HepG2 (cell line): ENCODE data around the gene TEK. TPM values are rescaled to one million over a fixed set of nuclear protein-coding genes. Genes with fewer than 3 reads are reported as not detected.

Experiments
- ATAC-seq: fragments of 200-7000 bp; cut with Tn5 transposase; 3 replicates; pipeline ENCODE4 v1.9.1; 2020; ENCODE audit warnings: mild to moderate bottlenecking, moderate library complexity
- BruUV-seq: library from RNA; stranded (reverse); fragments of 400-500 nt; replicated peaks from 2 replicates; lab custom pipeline; 2021; lab: Mats Ljungman, UMichigan
- CTCF ChIA-PET: fragments of 300-600 bp; formaldehyde crosslinking; extraction: SDS; loops from one replicate; lab custom pipeline; 2021; ENCODE audit warnings: low total read pairs, inconsistent platforms, low intra/inter-chr PET ratio; lab: Yijun Ruan, JAX
- POLR2A ChIA-PET: fragments of 350-600 bp; sonication (Branson Sonifier 250); formaldehyde crosslinking; loops from one replicate; lab custom pipeline; 2020; ENCODE audit warnings: antibody characterized with exemption, inconsistent platforms; lab: Yijun Ruan, JAX
- DNase-seq: peaks from one replicate; pipeline ENCODE4 v3.0.0-alpha.2; 2015; ENCODE audit warnings: low spot score
- FAIRE-seq: peaks from 3 replicates; lab custom pipeline; 2011; peaks lifted over from hg19 to GRCh38; lab: Jason Lieb, UNC
- H2AFZ ChIP-seq: one replicate; pipeline ENCODE4 v1.6.1; 2011; ENCODE audit warnings: low read length, inconsistent platforms
- H3K27ac ChIP-seq: fragments of 300-600 bp; 3 replicates; pipeline ENCODE4 v1.8.0; 2011; ENCODE audit warnings: mixed run types, mild to moderate bottlenecking, mixed read lengths, low read length, inconsistent platforms; ENCODE audit not compliant: insufficient read depth; ENCODE audit errors: extremely low read length
- H3K27me3 ChIP-seq, 2 experiments: fragments of 200-600 bp in 1 of 2; 2 replicates in 1 of 2; 3 replicates in 1 of 2; pipeline versions ENCODE4 v1.6.0 to v1.8.0; 2011; ENCODE audit warnings: low read length in 2 of 2, mild to moderate bottlenecking in 2 of 2, moderate library complexity in 2 of 2, inconsistent platforms in 1 of 2; ENCODE audit not compliant: insufficient read depth in 2 of 2, control insufficient read depth in 1 of 2
- H3K36me3 ChIP-seq, 2 experiments: fragments of 200-600 bp in 1 of 2; replicated peaks in 1 of 2; 2 replicates in 1 of 2; 3 replicates in 1 of 2; pipeline versions ENCODE4 v1.5.1 to v1.8.0; 2011; ENCODE audit warnings: low read length in 2 of 2, inconsistent platforms in 1 of 2; ENCODE audit not compliant: insufficient read depth in 2 of 2, control insufficient read depth in 1 of 2
- H3K4me1 ChIP-seq: 2 replicates; pipeline ENCODE4 v1.5.1; 2012; ENCODE audit warnings: low read length, inconsistent platforms; ENCODE audit not compliant: insufficient read depth
- H3K4me2 ChIP-seq: 2 replicates; pipeline ENCODE4 v1.6.0; 2011; ENCODE audit warnings: low read depth, low read length, inconsistent platforms
- H3K4me3 ChIP-seq, 3 experiments: fragments of 200-600 bp in 1 of 3; sonication (generic), shearing (Covaris generic) in 1 of 3; replicated peaks in 1 of 3; 2 replicates each; pipeline ENCODE4 v1.5.1; 2011 to 2016; ENCODE audit warnings: low read length in 3 of 3, inconsistent platforms in 2 of 3, low read depth in 2 of 3, mild to moderate bottlenecking in 2 of 3, control low read depth in 1 of 3, mixed read lengths in 1 of 3; ENCODE audit not compliant: insufficient read depth in 1 of 3
- H3K79me2 ChIP-seq: one replicate; pipeline ENCODE4 v1.6.1; 2011; ENCODE audit warnings: low read length, inconsistent platforms; ENCODE audit not compliant: insufficient read depth
- H3K9ac ChIP-seq: 2 replicates; pipeline ENCODE4 v1.6.0; 2011; ENCODE audit warnings: mild to moderate bottlenecking, low read depth, low read length, inconsistent platforms; ENCODE audit not compliant: insufficient read depth
- H3K9me3 ChIP-seq: 2 replicates; pipeline ENCODE4 v1.5.1; 2012; ENCODE audit warnings: mild to moderate bottlenecking, low read length
- H4K20me1 ChIP-seq: 2 replicates; pipeline ENCODE4 v1.6.0; 2011; ENCODE audit warnings: inconsistent platforms, mild to moderate bottlenecking, low read length, moderate library complexity; ENCODE audit not compliant: insufficient read depth
- BHLHE40 ChIP-seq: IDR thresholded peaks from 2 replicates; pipeline ENCODE4 v1.6.1; 2011; ENCODE audit warnings: low read length, improper control_type of control experiment
- CBX2 ChIP-seq, 2 experiments: fragments of 200-600 bp in 1 of 2; sonication (generic); formaldehyde crosslinking in 1 of 2; IDR thresholded peaks; 2 replicates each; pipeline versions ENCODE4 v1.7.0 to v1.8.1; 2018 to 2022; ENCODE audit warnings: low read depth in 2 of 2, low read length in 1 of 2, mild to moderate bottlenecking in 1 of 2, missing genetic modification reagents in 1 of 2
- HMG20B ChIP-seq: conservative IDR thresholded peaks from 2 replicates; pipeline ENCODE4 v1.6.1; 2016; ENCODE audit warnings: missing genetic modification reagents, missing compliant biosample characterization
- KMT2A ChIP-seq: sonication (generic); formaldehyde crosslinking; IDR thresholded peaks from 2 replicates; pipeline ENCODE4 v1.4.0; 2020; ENCODE audit warnings: missing genetic modification reagents
- RNF2 ChIP-seq: fragments of 450-650 bp; conservative IDR thresholded peaks from 2 replicates; pipeline ENCODE4 v1.6.1; 2016; ENCODE audit warnings: low read depth
- ZBTB1 ChIP-seq: sonication (generic); formaldehyde crosslinking; IDR thresholded peaks from 2 replicates; pipeline ENCODE4 v1.4.0; 2020; ENCODE audit warnings: missing genetic modification reagents, borderline replicate concordance
- ZNF430 ChIP-seq: sonication (generic); formaldehyde crosslinking; IDR thresholded peaks from 2 replicates; pipeline ENCODE4 v1.9.0; 2021; ENCODE audit warnings: mild to moderate bottlenecking, missing genetic modification reagents
- ZNF501 ChIP-seq: sonication (generic); formaldehyde crosslinking; IDR thresholded peaks from 2 replicates; pipeline ENCODE4 v1.5.1; 2020; ENCODE audit warnings: mild to moderate bottlenecking, moderate library complexity, missing genetic modification reagents
- WGBS: methylation state at CpG from one replicate; pipeline ENCODE4 v1.1.6; 2017; ENCODE audit warnings: low lambda C conversion rate; 5-methylcytosine and 5-hydroxymethylcytosine counted together
- in situ Hi-C: cut with HindIII; loops from 2 replicates; pipeline ENCODE4 v1.10.0; 2017; ENCODE audit warnings: low pct_unique_long_range_greater_than_20kb; ENCODE audit not compliant: extremely low pct_ligation_motif_present
- intact Hi-C: fragments of 100-400 bp; cut with micrococcal nuclease; formaldehyde crosslinking; loops from one replicate; pipeline ENCODE4 v1.10.0; 2022; ENCODE audit not compliant: unreplicated experiment
- polyA plus RNA-seq, 8 experiments: library from polyadenylated mRNA; depleted of rRNA in 3 of 8; stranded (reverse) in 7 of 8; unstranded in 1 of 8; fragments of >200 nt; fragmentation: Illumina TruSeq in 4 of 8; extraction: Trizol in 4 of 8; gene quantifications; 2 replicates each; pipeline versions ENCODE4 v1.2.1 to v1.2.3, GENCODE V29; 2011 to 2016; ENCODE audit warnings: low read depth in 4 of 8, missing spikeins in 1 of 8, mixed read lengths in 1 of 8; ENCODE audit not compliant: insufficient read depth in 1 of 8
- total RNA-seq, 5 experiments: library from RNA; depleted of rRNA; stranded (reverse); fragments of >200 nt; fragmentation: Illumina TruSeq; extraction: Trizol; gene quantifications; 2 replicates each; pipeline ENCODE4 v1.2.3, GENCODE V29; 2016; ENCODE audit warnings: low read depth in 1 of 5
- TF ChIP-seq, protein P1 (sequence below): sonication (generic); formaldehyde crosslinking; IDR thresholded peaks from 2 replicates; pipeline ENCODE4 v1.9.0; 2021; ENCODE audit warnings: missing genetic modification reagents, borderline replicate concordance
- TF ChIP-seq, protein P2 (sequence below): sonication (generic); formaldehyde crosslinking; IDR thresholded peaks from 2 replicates; pipeline ENCODE4 v1.4.0; 2020; ENCODE audit warnings: missing genetic modification reagents, mild to moderate bottlenecking, borderline replicate concordance
- TF ChIP-seq, protein P3 (sequence below): IDR thresholded peaks from 2 replicates; pipeline ENCODE4 v1.6.1; 2016; ENCODE audit warnings: missing compliant biosample characterization, missing genetic modification reagents, borderline replicate concordance
- TF ChIP-seq, protein P4 (sequence below): sonication (generic); formaldehyde crosslinking; conservative IDR thresholded peaks from 2 replicates; pipeline ENCODE4 v1.4.0; 2020; ENCODE audit warnings: missing genetic modification reagents
- TF ChIP-seq, protein P5 (sequence below): sonication (generic); formaldehyde crosslinking; IDR thresholded peaks from 2 replicates; pipeline ENCODE4 v1.9.0; 2021; ENCODE audit warnings: missing genetic modification reagents, mild to moderate bottlenecking, borderline replicate concordance
- TF ChIP-seq, protein P6 (sequence below): sonication (generic); formaldehyde crosslinking; IDR thresholded peaks from 2 replicates; pipeline ENCODE4 v1.8.1; 2022; ENCODE audit warnings: low read depth, mild to moderate bottlenecking, missing genetic modification reagents

TEK gene
- total and polyA plus RNA-seq, 2 of the 13 experiments (the other 11 are each of a cell fraction or from before 2014, with no cell fraction given), result not detected

DNA sequence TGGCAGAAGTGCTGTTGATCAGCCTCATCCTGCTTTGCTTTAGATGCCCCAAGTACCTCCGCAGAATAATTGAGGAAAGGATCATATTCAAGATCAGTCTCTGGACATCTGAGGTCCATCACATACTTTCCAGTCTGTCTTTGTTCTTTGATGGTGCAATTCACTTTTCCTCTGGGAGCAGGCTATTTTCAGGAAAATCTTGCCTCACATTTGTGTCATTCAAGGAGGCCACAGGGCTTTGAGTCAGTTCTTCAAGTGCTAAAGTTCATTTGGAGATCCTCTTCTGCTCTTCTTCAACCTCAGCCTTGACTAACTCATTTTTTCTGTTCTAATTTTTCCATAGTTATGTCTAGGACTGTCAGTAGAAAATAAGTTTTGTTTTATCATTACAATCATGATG is 169.3 kb downstream of the TEK start:
- peaks cover 5% of the 10 kb centered on the region; the same call in 1 of the 2 replicates for H3K4me1 ChIP-seq
- no peaks in the 10 kb centered on the region for H3K9me3 ChIP-seq
- no peak overlapping the region for H2AFZ ChIP-seq
- H3K27ac ChIP-seq, result no peak overlapping the region
- H3K4me3 ChIP-seq, result no peak overlapping the region
- CTCF ChIA-PET, result no interaction called here
- H3K27me3 ChIP-seq, result peaks cover 1 to 21% of the 10 kb centered on the region in 2 experiments; a peak in 2 of 5 replicates
- no peaks in the 10 kb centered on the region for H3K79me2 ChIP-seq
- POLR2A ChIA-PET, result no interaction called here
- BruUV-seq, result no TSS peak
- no peak for FAIRE-seq
- intact Hi-C loops (loop anchor here (5.0 kb wide), 1 partner anchor 386 kb away; the partner anchor contains the start of gene CAAP1), in situ Hi-C loops (loop anchor here (5.0 kb wide), 1 partner anchor 246 kb away; no protein-coding TSS in a partner anchor)
- no peaks in the 10 kb centered on the region for H4K20me1 ChIP-seq
- WGBS, result 0% methylated on average over 1 of the region's 1 CpG
- DNase-seq, result no peak
- ATAC-seq, result no peak
- no peak overlapping the region for H3K4me2 ChIP-seq
- no peaks in the 10 kb centered on the region for H3K36me3 ChIP-seq
- H3K9ac ChIP-seq, result no peak overlapping the region
- TF ChIP-seq, protein P1, sequence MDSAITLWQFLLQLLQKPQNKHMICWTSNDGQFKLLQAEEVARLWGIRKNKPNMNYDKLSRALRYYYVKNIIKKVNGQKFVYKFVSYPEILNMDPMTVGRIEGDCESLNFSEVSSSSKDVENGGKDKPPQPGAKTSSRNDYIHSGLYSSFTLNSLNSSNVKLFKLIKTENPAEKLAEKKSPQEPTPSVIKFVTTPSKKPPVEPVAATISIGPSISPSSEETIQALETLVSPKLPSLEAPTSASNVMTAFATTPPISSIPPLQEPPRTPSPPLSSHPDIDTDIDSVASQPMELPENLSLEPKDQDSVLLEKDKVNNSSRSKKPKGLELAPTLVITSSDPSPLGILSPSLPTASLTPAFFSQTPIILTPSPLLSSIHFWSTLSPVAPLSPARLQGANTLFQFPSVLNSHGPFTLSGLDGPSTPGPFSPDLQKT (CRISPR knock-in tag), result no peak
- TF ChIP-seq, protein P2, sequence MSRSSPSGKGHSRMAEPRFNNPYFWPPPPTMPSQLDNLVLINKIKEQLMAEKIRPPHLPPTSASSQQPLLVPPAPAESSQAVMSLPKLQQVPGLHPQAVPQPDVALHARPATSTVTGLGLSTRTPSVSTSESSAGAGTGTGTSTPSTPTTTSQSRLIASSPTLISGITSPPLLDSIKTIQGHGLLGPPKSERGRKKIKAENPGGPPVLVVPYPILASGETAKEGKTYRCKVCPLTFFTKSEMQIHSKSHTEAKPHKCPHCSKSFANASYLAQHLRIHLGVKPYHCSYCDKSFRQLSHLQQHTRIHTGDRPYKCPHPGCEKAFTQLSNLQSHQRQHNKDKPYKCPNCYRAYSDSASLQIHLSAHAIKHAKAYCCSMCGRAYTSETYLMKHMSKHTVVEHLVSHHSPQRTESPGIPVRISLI (CRISPR knock-in tag), result no peak
- TF ChIP-seq KMT2A (CRISPR knock-in tag) (no peak), RNF2 (no peak), ZNF501 (CRISPR knock-in tag) (no peak), BHLHE40 (no peak), HMG20B (CRISPR knock-in tag) (no peak), ZBTB1 (CRISPR knock-in tag) (no peak), CBX2 (IDR thresholded peaks at IDR 0.05; ENCODE audit: low read depth, low read length) (no peak), CBX2 (CRISPR knock-in tag; IDR thresholded peaks at IDR 0.05; ENCODE audit: low read depth) (no peak), ZNF430 (CRISPR knock-in tag) (no peak)
- TF ChIP-seq, protein P3, sequence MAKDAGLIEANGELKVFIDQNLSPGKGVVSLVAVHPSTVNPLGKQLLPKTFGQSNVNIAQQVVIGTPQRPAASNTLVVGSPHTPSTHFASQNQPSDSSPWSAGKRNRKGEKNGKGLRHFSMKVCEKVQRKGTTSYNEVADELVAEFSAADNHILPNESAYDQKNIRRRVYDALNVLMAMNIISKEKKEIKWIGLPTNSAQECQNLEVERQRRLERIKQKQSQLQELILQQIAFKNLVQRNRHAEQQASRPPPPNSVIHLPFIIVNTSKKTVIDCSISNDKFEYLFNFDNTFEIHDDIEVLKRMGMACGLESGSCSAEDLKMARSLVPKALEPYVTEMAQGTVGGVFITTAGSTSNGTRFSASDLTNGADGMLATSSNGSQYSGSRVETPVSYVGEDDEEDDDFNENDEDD (CRISPR knock-in tag), result no peak
- TF ChIP-seq, protein P4, sequence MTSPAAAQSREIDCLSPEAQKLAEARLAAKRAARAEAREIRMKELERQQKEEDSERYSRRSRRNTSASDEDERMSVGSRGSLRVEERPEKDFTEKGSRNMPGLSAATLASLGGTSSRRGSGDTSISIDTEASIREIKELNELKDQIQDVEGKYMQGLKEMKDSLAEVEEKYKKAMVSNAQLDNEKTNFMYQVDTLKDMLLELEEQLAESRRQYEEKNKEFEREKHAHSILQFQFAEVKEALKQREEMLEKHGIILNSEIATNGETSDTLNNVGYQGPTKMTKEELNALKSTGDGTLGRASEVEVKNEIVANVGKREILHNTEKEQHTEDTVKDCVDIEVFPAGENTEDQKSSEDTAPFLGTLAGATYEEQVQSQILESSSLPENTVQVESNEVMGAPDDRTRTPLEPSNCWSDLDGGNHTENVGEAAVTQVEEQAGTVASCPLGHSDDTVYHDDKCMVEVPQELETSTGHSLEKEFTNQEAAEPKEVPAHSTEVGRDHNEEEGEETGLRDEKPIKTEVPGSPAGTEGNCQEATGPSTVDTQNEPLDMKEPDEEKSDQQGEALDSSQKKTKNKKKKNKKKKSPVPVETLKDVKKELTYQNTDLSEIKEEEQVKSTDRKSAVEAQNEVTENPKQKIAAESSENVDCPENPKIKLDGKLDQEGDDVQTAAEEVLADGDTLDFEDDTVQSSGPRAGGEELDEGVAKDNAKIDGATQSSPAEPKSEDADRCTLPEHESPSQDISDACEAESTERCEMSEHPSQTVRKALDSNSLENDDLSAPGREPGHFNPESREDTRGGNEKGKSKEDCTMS (CRISPR knock-in tag), result no peak
- TF ChIP-seq, protein P5, sequence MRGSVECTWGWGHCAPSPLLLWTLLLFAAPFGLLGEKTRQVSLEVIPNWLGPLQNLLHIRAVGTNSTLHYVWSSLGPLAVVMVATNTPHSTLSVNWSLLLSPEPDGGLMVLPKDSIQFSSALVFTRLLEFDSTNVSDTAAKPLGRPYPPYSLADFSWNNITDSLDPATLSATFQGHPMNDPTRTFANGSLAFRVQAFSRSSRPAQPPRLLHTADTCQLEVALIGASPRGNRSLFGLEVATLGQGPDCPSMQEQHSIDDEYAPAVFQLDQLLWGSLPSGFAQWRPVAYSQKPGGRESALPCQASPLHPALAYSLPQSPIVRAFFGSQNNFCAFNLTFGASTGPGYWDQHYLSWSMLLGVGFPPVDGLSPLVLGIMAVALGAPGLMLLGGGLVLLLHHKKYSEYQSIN (CRISPR knock-in tag), result no peak
- TF ChIP-seq, protein P6, sequence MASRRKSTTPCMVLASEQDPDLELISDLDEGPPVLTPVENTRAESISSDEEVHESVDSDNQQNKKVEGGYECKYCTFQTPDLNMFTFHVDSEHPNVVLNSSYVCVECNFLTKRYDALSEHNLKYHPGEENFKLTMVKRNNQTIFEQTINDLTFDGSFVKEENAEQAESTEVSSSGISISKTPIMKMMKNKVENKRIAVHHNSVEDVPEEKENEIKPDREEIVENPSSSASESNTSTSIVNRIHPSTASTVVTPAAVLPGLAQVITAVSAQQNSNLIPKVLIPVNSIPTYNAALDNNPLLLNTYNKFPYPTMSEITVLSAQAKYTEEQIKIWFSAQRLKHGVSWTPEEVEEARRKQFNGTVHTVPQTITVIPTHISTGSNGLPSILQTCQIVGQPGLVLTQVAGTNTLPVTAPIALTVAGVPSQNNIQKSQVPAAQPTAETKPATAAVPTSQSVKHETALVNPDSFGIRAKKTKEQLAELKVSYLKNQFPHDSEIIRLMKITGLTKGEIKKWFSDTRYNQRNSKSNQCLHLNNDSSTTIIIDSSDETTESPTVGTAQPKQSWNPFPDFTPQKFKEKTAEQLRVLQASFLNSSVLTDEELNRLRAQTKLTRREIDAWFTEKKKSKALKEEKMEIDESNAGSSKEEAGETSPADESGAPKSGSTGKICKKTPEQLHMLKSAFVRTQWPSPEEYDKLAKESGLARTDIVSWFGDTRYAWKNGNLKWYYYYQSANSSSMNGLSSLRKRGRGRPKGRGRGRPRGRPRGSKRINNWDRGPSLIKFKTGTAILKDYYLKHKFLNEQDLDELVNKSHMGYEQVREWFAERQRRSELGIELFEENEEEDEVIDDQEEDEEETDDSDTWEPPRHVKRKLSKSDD (CRISPR knock-in tag), result no peak
